ENCODE measurements around the gene CHID1. TPM values are rescaled to one million over a fixed set of nuclear protein-coding genes. Genes with fewer than 3 reads are reported as not detected.

Gene CHID1
- total and polyA plus RNA-seq, 9 of the 15 experiments (the other 6 are each of a cell fraction or from before 2014, with no cell fraction given) = 15.1 to 108 (median 39.8) TPM

- no peak for TF ChIP-seq CTCF (IDR thresholded peaks at IDR 0.05 in 2 of 3, conservative IDR thresholded peaks at IDR 0.05 in 1 of 3; ENCODE audit: insufficient read depth in 2 of 3, low read depth in 1 of 3, low read length in 3 of 3)
- TF ChIP-seq NCOA6 (IDR thresholded peaks at IDR 0.05) = no peak
These were observed 40.2 kb downstream of the CHID1 start (continued) for GRCh38 chr11:870418-870817.

- H3K4me3 ChIP-seq = no peak overlapping the region
- no TSS peak for BruUV-seq (replicated peaks)
- no peak overlapping the region for H3K4me2 ChIP-seq (ENCODE audit: insufficient read depth, low read length)
- ChIA-PET CTCF (ENCODE audit: low intra/inter-chr PET ratio) (no interaction called here), POLR2A (no interaction called here)
- no peak overlapping the region for H2AFZ ChIP-seq (ENCODE audit: low read depth, low read length)
- peaks cover 52% of the 10 kb centered on the region for H3K36me3 ChIP-seq (ENCODE audit: control insufficient read depth, insufficient read depth, low read length)
- WGBS (ENCODE audit: insufficient coverage, low coverage, missing lambda C conversion rate) = 70% methylated on average over 8 of the region's 8 CpGs
- H3K9me3 ChIP-seq (replicated peaks; ENCODE audit: control insufficient read depth, insufficient read depth, low read depth, low read length) = no peaks in the 10 kb centered on the region
- intact Hi-C loops (cut with micrococcal nuclease) (no loop called here), in situ Hi-C loops (cut with MboI) (no loop called here)
- no peak overlapping the region for H3K27ac ChIP-seq (ENCODE audit: extremely low read depth, low read depth, low read length)
- no peaks in the 10 kb centered on the region for H3K27me3 ChIP-seq (ENCODE audit: control insufficient read depth in 2 of 2, insufficient read depth in 2 of 2, low read length in 2 of 2)
- peaks cover 10% of the 10 kb centered on the region; the same call in 1 of the 2 replicates for H4K20me1 ChIP-seq (replicated peaks; ENCODE audit: control insufficient read depth, insufficient read depth, low read length)
- DNase-seq (ENCODE audit: extremely low read depth in 1 of 4, low spot score in 3 of 4) (peak in 2 of 4 experiments; percentile 32 to 44), ATAC-seq (peak; percentile 77), FAIRE-seq (no peak)
- H3K4me1 ChIP-seq (replicated peaks in 1 of 2; ENCODE audit: control insufficient read depth in 2 of 2, insufficient read depth in 2 of 2, low read length in 2 of 2) = peaks cover 0 to 79% of the 10 kb centered on the region in 2 experiments; a peak in 4 of 5 replicates
- H3K9me1 ChIP-seq (ENCODE audit: control insufficient read depth, insufficient read depth, low read length) = no peaks in the 10 kb centered on the region
- H3K9ac ChIP-seq (ENCODE audit: insufficient read depth in 1 of 2, low read depth in 2 of 2, low read length in 2 of 2) = no peak overlapping the region; a peak in 1 of 4 replicates
- H3K79me2 ChIP-seq (ENCODE audit: control insufficient read depth, insufficient read depth, low read length) = no peaks in the 10 kb centered on the region
- TF ChIP-seq SFPQ (IDR thresholded peaks at IDR 0.05; ENCODE audit: low read depth, low read length) = no peak
- peak; percentile 50; the same call in 1 of the 2 replicates for TF ChIP-seq TFAP4 (CRISPR knock-in tag; IDR thresholded peaks at IDR 0.05; ENCODE audit: borderline replicate concordance)
- 0 out of 2 replicates have a peak, but pooled peaks have one; percentile 9 for TF ChIP-seq ZBTB7A (IDR thresholded peaks at IDR 0.05; ENCODE audit: borderline replicate concordance, control insufficient read depth, low read depth, low read length)
- peak; percentile 44 for TF ChIP-seq CTCFL (IDR thresholded peaks at IDR 0.05; ENCODE audit: borderline replicate concordance, insufficient read depth, low read depth, low read length, poor library complexity, severe bottlenecking)
- peak; percentile 9 for TF ChIP-seq DACH1 (IDR thresholded peaks at IDR 0.05; ENCODE audit: partially characterized antibody)
- TF ChIP-seq ESRRA (IDR thresholded peaks at IDR 0.05; ENCODE audit: borderline replicate concordance, low read depth) = no peak
- peak in 1 of 2 experiments; percentile 17; a peak in 1 of 4 replicates for TF ChIP-seq RAD21 (CRISPR knock-in tag; conservative IDR thresholded peaks at IDR 0.05 in 1 of 2, IDR thresholded peaks at IDR 0.05 in 1 of 2)
- no peak for TF ChIP-seq EGR1 (conservative IDR thresholded peaks at IDR 0.05)
- peak; percentile 40 for TF ChIP-seq POLR2G (IDR thresholded peaks at IDR 0.05; ENCODE audit: low read depth, low read length)
These were observed 40.5 kb downstream of the CHID1 start for GRCh38 chr11:870127-870413.
